ENCODE results near the gene FAM83B.
A peak's percentile ranks its signal among the peaks of the same experiment; 100 is the strongest.

Gene FAM83B

DNA sequence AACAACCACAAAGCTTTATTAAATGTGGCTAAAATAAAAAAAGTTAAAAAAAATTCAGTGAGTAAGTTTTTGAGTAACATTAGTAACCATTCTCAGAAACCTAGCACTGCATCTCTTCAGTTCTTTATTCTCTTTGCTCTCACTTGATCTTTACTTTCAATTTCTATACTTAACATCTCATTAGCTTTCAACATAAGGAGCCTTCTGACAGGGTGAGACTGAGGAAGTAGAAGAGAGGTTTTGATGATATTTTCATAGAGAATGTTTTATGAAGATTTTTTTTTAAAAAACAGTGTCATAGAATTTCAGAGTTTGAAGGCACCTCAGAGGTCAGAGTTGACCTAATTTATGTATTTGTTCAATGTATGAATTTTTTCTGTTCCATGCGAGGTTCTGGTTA lies 60.8 kb downstream of the FAM83B start:
- no peak overlapping the region for H3K4me3 ChIP-seq (replicated peaks; ENCODE audit: low read depth, low read length)
- TF ChIP-seq, protein P1, sequence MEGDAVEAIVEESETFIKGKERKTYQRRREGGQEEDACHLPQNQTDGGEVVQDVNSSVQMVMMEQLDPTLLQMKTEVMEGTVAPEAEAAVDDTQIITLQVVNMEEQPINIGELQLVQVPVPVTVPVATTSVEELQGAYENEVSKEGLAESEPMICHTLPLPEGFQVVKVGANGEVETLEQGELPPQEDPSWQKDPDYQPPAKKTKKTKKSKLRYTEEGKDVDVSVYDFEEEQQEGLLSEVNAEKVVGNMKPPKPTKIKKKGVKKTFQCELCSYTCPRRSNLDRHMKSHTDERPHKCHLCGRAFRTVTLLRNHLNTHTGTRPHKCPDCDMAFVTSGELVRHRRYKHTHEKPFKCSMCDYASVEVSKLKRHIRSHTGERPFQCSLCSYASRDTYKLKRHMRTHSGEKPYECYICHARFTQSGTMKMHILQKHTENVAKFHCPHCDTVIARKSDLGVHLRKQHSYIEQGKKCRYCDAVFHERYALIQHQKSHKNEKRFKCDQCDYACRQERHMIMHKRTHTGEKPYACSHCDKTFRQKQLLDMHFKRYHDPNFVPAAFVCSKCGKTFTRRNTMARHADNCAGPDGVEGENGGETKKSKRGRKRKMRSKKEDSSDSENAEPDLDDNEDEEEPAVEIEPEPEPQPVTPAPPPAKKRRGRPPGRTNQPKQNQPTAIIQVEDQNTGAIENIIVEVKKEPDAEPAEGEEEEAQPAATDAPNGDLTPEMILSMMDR (IDR thresholded peaks at IDR 0.05; ENCODE audit: low read length, missing control alignments) = no peak
- no peak for DNase-seq (ENCODE audit: low read depth)

DNA sequence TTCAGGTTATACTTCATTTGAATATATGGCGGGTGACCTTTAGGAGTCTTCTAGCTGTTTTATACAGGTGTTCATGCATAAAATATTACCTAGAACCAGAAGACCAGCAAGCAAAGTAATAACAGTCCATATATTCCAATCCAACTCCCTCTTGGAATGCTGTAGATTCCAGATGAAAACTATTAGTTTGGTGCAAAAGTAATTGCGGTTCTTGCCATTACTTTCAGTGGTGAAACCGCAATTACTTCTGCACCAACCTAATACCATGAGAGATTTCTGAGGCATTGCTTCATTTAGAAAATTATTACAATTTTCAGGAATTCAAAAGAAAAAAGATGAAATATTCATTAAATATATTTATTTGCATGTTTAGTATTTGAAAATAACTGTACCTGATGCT lies 62.6 kb downstream of the FAM83B start:
- TF ChIP-seq, protein P1 (IDR thresholded peaks at IDR 0.05; ENCODE audit: low read length, missing control alignments) = no peak
- no peak for DNase-seq (ENCODE audit: low read depth)
- H3K4me3 ChIP-seq (replicated peaks; ENCODE audit: low read depth, low read length) = no peak overlapping the region

DNA sequence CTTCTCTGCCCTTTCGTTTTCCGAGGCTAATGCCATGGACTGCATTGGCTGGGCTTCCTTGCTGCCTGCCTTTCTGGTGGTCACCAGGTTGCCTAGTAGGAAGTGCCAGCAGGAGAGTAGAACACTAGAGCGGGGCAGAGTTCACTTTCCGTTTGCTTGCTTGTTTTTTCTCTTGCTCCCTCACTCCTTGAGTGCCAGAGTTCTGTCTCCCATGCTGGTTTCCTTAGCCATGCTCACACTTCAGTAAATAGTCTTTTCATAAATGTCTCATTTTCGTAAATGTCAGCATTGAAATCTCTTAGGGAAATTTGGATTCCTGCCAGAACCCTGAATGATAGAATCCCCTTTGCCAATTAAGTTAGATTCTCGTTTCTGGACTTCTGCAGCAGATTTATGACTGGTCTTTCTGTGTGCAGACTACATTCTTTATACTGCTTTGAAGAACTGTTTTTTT lies 63.9 kb downstream of the FAM83B start:
- no peak overlapping the region for H3K4me3 ChIP-seq (replicated peaks; ENCODE audit: low read depth, low read length)
- TF ChIP-seq, protein P1 (IDR thresholded peaks at IDR 0.05; ENCODE audit: low read length, missing control alignments) = no peak
- no peak for DNase-seq (ENCODE audit: low read depth)

DNA sequence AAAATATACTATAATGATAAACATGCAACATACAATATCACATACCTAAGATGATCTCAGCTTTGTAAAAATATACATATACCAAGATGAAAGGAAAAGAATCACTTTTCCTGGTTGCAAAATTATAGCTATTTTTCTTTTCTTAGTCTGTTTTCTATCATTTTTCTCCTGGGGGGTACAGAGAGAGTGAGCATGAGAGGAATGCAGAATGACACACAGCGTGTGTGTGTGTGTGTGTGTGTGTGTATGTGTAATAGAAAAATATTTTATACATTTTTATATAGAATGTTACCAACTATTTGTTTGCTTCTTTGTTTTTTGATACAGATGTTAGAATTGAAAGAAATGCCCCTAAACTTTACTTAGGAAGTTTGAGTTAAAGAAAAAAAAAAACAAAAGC lies 64.3 kb downstream of the FAM83B start:
- no peak for DNase-seq (ENCODE audit: low read depth)
- H3K4me3 ChIP-seq (replicated peaks; ENCODE audit: low read depth, low read length) = no peak overlapping the region
- TF ChIP-seq, protein P1 (IDR thresholded peaks at IDR 0.05; ENCODE audit: low read length, missing control alignments) = no peak

DNA sequence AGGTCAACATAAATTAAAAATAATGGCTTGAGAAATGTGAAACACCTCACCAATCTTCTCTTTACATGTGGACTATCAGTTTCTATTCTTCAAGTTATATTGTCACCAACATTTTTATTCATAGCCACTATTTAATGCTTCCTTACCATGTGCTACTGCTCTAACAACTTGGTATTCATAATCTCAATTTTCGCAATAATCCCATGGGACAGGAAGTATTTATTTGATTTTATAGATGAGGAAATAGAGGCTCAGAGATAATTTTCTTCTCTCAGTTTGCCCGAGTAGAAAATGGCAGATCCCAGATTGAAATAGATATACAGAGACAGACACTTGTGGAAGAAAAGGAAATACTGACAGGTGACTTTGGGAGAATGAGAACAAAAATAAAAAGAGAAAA lies 66.6 kb downstream of the FAM83B start:
- no peak overlapping the region for H3K4me3 ChIP-seq (replicated peaks; ENCODE audit: low read depth, low read length)
- DNase-seq (ENCODE audit: low read depth) = peak; percentile 7
- TF ChIP-seq, protein P1 (IDR thresholded peaks at IDR 0.05; ENCODE audit: low read length, missing control alignments) = no peak

DNA sequence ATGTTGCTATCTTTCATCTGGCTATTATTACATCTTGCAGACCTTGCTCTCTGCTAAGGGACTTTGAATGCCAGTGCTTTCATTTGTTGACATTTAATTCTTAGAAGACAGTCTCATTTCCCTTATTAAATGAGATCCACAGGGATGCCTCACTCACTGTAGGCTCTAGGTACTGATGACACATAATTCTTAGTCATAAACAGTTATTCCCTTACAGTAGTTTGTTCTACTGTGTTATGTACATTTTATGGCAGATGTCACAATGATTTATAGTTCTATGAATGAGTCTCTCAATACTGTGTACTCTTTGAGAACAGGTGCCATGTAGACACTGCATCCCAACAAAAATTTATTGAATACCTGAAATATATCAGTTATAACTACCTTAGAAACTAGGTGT lies 70.3 kb downstream of the FAM83B start:
- no peak for DNase-seq (ENCODE audit: low read depth)
- no peak overlapping the region for H3K4me3 ChIP-seq (replicated peaks; ENCODE audit: low read depth, low read length)
- TF ChIP-seq, protein P1 (IDR thresholded peaks at IDR 0.05; ENCODE audit: low read length, missing control alignments) = no peak

DNA sequence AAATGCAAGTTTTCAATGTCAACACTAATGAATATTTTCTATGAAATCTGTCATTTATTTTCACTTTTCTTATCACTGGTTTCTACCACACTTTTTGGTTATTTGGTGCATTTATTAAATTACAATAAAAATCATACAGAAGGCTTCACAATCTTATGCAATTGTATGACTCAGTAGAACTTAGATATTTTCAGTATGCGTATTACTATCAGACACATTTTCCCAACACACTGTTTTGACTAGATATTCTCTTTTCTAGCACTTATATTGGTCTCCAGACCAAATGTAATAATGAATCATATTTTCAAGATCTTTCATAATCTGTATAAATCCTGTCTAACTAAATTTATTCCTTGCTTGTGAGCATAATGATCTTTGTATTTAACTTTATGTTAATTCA lies 74.1 kb downstream of the FAM83B start:
- TF ChIP-seq, protein P1 (IDR thresholded peaks at IDR 0.05; ENCODE audit: low read length, missing control alignments) = no peak
- no peak overlapping the region for H3K4me3 ChIP-seq (replicated peaks; ENCODE audit: low read depth, low read length)
- DNase-seq (ENCODE audit: low read depth) = peak; percentile 29
